Muscle layer of duodenum (tissue), 2 donors: ENCODE data around the gene SLC35F1.

Experiments used
- H3K27ac ChIP-seq: one replicate; pipeline ENCODE4 v1.7.0; 2013; ENCODE audit warnings: mild to moderate bottlenecking, low read length
- H3K27me3 ChIP-seq: one replicate; pipeline ENCODE4 v1.7.0; 2013; ENCODE audit warnings: low read depth, mild to moderate bottlenecking, control low read depth, low read length
- H3K36me3 ChIP-seq, 2 donors: one replicate each; pipeline ENCODE4 v1.7.0; 2013; ENCODE audit warnings: low read length in 2 of 2, control low read depth in 1 of 2, mild to moderate bottlenecking in 1 of 2; ENCODE audit not compliant: insufficient read depth in 2 of 2, control insufficient read depth in 1 of 2
- H3K4me1 ChIP-seq, 2 donors: one replicate each; pipeline ENCODE4 v1.7.0; 2013; ENCODE audit warnings: low read length in 2 of 2, mild to moderate bottlenecking in 2 of 2, control low read depth in 1 of 2, moderate library complexity in 1 of 2; ENCODE audit not compliant: insufficient read depth in 2 of 2, control insufficient read depth in 1 of 2
- H3K4me3 ChIP-seq, 2 donors: one replicate each; pipeline ENCODE4 v1.7.0; 2013; ENCODE audit warnings: low read length in 2 of 2, low read depth in 1 of 2, mild to moderate bottlenecking in 1 of 2
- H3K9me3 ChIP-seq, 2 donors: one replicate each; pipeline ENCODE4 v1.7.0; 2013; ENCODE audit warnings: low read length in 2 of 2, control low read depth in 1 of 2, mild to moderate bottlenecking in 1 of 2; ENCODE audit not compliant: control insufficient read depth in 1 of 2
- donor health status: healthy.

The SLC35F1 gene

DNA sequence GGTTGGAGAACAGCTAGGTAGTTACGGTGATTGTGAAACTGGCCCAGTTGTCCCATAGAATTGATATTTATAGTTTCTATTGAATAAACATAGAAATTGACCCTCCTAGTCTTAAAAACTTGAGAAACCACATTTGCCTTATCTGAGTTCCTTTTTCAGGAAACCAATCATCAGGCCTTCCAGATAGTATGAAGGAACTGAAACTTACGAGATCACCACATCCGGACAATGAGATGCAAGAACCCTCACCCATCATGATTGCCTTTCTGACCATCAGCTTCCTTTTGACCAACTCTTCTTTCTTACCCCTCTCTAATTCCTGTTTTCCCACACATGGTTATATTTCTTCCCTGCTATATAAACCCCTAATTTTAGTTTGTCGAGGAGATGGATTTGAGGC lies 21.8 kb downstream of the SLC35F1 start:
- no peaks in the 10 kb centered on the region for H3K4me1 ChIP-seq
- no peak overlapping the region for H3K27ac ChIP-seq
- no peak overlapping the region for H3K4me3 ChIP-seq
- peaks cover 0 to 4% of the 10 kb centered on the region in 2 donors for H3K9me3 ChIP-seq
- H3K27me3 ChIP-seq, result no peaks in the 10 kb centered on the region
- H3K36me3 ChIP-seq, result no peaks in the 10 kb centered on the region

- no peaks in the 10 kb centered on the region for H3K4me1 ChIP-seq
- no peaks in the 10 kb centered on the region for H3K36me3 ChIP-seq
- H3K27me3 ChIP-seq, result no peaks in the 10 kb centered on the region
- H3K4me3 ChIP-seq, result no peak overlapping the region
- H3K9me3 ChIP-seq, result peaks cover 0 to 4% of the 10 kb centered on the region in 2 donors
- H3K27ac ChIP-seq, result no peak overlapping the region
Observed at GRCh38 chr6:117929501-117929900, 22.4 kb downstream of the SLC35F1 start.

GRCh38 chr6:117930645-117931044 lies 23.6 kb downstream of the SLC35F1 start:
- no peaks in the 10 kb centered on the region for H3K4me1 ChIP-seq
- no peaks in the 10 kb centered on the region for H3K27me3 ChIP-seq
- no peaks in the 10 kb centered on the region for H3K36me3 ChIP-seq
- H3K4me3 ChIP-seq, result no peak overlapping the region
- no peak overlapping the region for H3K27ac ChIP-seq
- peaks cover 0 to 4% of the 10 kb centered on the region in 2 donors for H3K9me3 ChIP-seq

DNA sequence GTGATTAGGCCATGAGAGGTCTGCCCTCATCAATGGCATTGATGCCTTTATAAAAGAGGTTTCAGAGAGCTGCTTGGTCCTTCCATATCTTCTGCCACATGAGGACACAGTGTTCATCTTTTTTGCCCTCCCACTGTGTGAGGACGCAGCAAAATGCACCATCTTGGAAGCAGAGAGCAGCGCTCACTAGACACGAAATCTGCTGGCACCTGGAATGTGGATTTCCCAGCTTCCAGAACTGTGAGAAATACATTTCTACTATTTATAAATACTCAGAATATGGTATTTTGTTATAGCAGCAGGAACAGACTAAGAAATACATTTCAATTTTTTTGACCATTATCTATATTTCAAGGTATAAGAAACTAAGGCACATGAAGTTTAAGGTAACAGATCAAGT lies 24.9 kb downstream of the SLC35F1 start:
- H3K36me3 ChIP-seq, result no peaks in the 10 kb centered on the region
- no peaks in the 10 kb centered on the region for H3K27me3 ChIP-seq
- H3K27ac ChIP-seq, result no peak overlapping the region
- peaks cover 0 to 4% of the 10 kb centered on the region in 2 donors for H3K9me3 ChIP-seq
- no peak overlapping the region for H3K4me3 ChIP-seq
- H3K4me1 ChIP-seq, result no peaks in the 10 kb centered on the region

DNA sequence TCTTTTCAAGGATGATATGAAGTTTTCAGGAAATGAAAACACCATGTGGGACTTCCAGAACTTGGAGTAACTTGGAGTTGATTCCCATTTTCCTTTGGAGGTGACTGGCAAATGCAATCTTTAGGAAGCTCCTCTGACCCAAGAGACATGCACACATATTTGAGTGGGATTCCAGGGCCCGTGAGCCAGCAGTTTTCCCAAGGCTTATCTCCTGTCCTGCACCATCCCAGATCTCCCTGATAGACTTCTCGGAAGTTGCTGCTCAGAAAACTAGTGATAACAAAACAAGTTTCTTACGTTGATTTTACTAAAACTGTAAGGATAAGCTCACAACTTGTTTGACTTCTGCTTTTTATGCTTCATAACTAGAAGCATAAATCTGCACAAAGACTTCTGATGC lies 25.6 kb downstream of the SLC35F1 start:
- H3K36me3 ChIP-seq, result no peaks in the 10 kb centered on the region
- H3K27ac ChIP-seq, result no peak overlapping the region
- no peaks in the 10 kb centered on the region for H3K4me1 ChIP-seq
- no peaks in the 10 kb centered on the region for H3K27me3 ChIP-seq
- peaks cover 0 to 4% of the 10 kb centered on the region in 2 donors for H3K9me3 ChIP-seq
- H3K4me3 ChIP-seq, result no peak overlapping the region

- H3K9me3 ChIP-seq, result peaks cover 0 to 4% of the 10 kb centered on the region in 2 donors
- no peak overlapping the region for H3K4me3 ChIP-seq
Observed at GRCh38 chr6:117933471-117933870, 26.4 kb downstream of the SLC35F1 start.

DNA sequence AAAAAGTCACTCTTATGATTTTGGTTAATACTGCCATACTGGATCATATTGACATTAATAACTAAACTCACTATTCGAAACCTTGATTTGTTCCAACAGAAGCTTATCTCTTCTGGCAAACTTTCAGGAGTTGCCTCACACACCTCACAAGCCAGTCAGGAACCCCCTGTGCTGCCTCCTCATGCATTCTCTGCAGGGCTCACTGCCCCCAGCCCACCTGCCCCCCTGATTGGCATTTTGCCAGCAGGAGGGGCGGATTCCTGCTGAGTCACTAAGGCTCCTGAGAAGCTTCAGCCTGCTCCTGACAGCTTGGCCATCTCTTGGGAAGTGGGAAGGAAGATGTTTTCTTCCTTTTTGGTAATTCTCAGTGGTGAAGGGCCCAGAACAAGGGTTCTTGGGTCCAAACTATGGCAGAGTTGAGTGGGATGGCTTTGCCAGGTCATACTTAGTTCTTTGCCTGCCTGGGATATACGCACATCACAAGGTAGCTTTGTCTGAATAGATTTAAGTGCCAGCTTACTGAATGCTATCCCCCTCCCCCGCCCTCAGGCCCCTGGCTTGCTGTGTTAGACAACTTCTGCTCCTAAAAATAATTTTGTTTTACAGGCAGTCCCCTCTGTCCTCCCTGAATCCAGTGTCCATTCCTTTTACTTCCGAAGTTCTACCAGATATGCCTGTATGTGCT lies 31.4 kb downstream of the SLC35F1 start:
- no peak overlapping the region for H3K4me3 ChIP-seq
- H3K36me3 ChIP-seq, result no peaks in the 10 kb centered on the region
- H3K4me1 ChIP-seq, result peaks cover 0 to 4% of the 10 kb centered on the region in 2 donors
- no peak overlapping the region for H3K27ac ChIP-seq
- no peaks in the 10 kb centered on the region for H3K9me3 ChIP-seq
- no peaks in the 10 kb centered on the region for H3K27me3 ChIP-seq

More at GRCh38 chr6:117933471-117933870, 26.4 kb downstream of the SLC35F1 start:
- no peaks in the 10 kb centered on the region for H3K36me3 ChIP-seq
- H3K27me3 ChIP-seq, result no peaks in the 10 kb centered on the region
- H3K27ac ChIP-seq, result no peak overlapping the region
- H3K4me1 ChIP-seq, result no peaks in the 10 kb centered on the region

DNA sequence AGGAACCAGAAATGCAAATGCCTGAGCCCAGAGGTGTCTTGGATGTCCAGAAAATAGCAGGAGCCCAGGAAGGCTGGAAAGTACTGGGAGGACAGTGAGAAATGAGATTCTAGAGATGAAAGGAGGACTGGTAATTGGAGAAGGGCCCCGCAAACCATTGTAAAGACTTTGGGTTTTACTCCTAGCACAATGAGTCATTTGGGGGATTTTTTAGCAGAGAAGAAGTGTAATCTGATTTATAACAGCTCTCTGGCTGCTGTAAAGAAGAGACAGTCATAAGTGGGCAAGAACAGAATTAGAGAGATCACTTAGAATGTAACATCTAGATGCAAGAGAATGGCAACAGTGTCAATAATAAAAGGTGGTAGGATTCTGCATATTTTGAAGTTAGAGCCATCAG lies 40.2 kb downstream of the SLC35F1 start:
- Histone ChIP-seq H3K27ac (no peak overlapping the region), H3K4me1 (peaks cover 0 to 7% of the 10 kb centered on the region in 2 donors), H3K27me3 (no peaks in the 10 kb centered on the region), H3K36me3 (no peaks in the 10 kb centered on the region), H3K4me3 (no peak overlapping the region), H3K9me3 (no peaks in the 10 kb centered on the region)

GRCh38 chr6:117951783-117952182 lies 44.7 kb downstream of the SLC35F1 start:
- Histone ChIP-seq H3K4me1 (peaks cover 0 to 7% of the 10 kb centered on the region in 2 donors), H3K27ac (no peak overlapping the region), H3K36me3 (no peaks in the 10 kb centered on the region), H3K9me3 (no peaks in the 10 kb centered on the region), H3K27me3 (no peaks in the 10 kb centered on the region), H3K4me3 (no peak overlapping the region)

DNA sequence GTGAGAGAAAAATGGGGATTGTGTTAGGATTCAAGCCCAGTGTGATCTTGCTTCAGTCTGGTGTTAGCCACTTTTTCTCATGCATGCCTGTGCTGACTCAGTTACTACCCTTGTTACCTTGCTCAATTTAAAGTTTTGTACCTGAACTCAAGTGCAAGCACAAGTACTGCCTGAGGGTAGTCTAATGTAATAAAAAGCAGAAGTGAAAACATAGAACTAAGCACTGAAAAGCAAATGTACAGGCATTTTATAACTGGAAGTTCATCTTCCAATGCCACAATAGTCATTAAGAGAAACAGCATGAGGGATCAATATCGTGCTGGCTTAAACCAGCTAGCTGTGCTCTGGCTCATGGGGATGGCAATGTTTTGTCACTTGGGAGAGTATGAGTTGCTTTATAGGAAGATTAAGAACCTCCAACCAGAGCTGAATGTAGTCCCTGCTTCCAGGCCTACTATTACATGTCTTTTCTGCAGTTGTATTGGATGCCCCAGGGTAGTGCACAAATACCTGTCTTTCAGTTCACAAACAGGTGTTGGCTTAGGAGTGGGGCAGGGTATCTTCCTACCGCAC lies 48.7 kb downstream of the SLC35F1 start:
- Histone ChIP-seq H3K9me3 (no peaks in the 10 kb centered on the region), H3K4me3 (no peak overlapping the region), H3K4me1 (peaks cover 0 to 7% of the 10 kb centered on the region in 2 donors), H3K36me3 (no peaks in the 10 kb centered on the region), H3K27ac (no peak overlapping the region), H3K27me3 (no peaks in the 10 kb centered on the region)

GRCh38 chr6:117956386-117956785 lies 49.3 kb downstream of the SLC35F1 start:
- no peaks in the 10 kb centered on the region for H3K9me3 ChIP-seq
- H3K27ac ChIP-seq, result no peak overlapping the region
- no peak overlapping the region for H3K4me3 ChIP-seq
- no peaks in the 10 kb centered on the region for H3K36me3 ChIP-seq
- H3K4me1 ChIP-seq, result peaks cover 0 to 7% of the 10 kb centered on the region in 2 donors
- H3K27me3 ChIP-seq, result no peaks in the 10 kb centered on the region

GRCh38 chr6:117958536-117958935 lies 51.5 kb downstream of the SLC35F1 start:
- Histone ChIP-seq H3K9me3 (no peaks in the 10 kb centered on the region), H3K27me3 (no peaks in the 10 kb centered on the region), H3K4me1 (no peaks in the 10 kb centered on the region), H3K4me3 (no peak overlapping the region), H3K36me3 (no peaks in the 10 kb centered on the region), H3K27ac (no peak overlapping the region)
